Measurements from ENCODE around the gene TGIF2. TPM values are rescaled to one million over a fixed set of nuclear protein-coding genes. Genes with fewer than 3 reads are reported as not detected.

TGIF2 gene
- total and polyA plus RNA-seq, 2 of the 8 experiments (the other 6 are each of a cell fraction or from before 2014, with no cell fraction given), result 49.7 to 76.7 TPM

DNA sequence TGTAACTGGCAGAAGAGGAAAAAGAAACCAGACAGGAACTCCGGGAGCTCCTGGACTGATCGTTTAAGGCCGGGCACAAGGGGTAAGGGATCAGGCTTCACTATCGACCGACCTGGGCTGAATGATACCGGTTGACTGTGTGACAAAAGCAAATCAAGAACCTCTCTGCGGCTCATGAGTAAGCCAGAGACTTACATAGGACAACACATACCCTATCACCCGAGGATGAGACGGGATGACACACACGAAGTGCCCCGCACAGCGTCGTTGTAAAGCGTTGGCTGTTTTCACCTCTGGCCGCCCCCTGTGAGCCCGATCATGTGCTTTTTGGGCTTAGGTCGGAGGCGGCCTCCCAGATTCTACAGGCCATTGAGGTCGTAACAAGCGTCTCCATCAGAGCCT lies 695 bp upstream of the TGIF2 start:
- WGBS, 2 experiments (ENCODE audit: extremely low coverage in 1 of 2, insufficient coverage in 1 of 2, insufficient read length in 1 of 2, insufficient replicate concordance in 2 of 2, low coverage in 1 of 2, low lambda C conversion rate in 2 of 2, missing lambda C conversion rate in 1 of 2), result 7% methylated on average over 20 of the region's 20 CpGs; no CpG with 5 or more reads in 1 of the 2 experiments
- peak overlapping the region; percentile 10; the same call in 1 of the 2 replicates for H2BK20ac ChIP-seq (ENCODE audit: low read length)
- no peak overlapping the region; the same call in 1 of the 2 replicates for H2AFZ ChIP-seq (ENCODE audit: low read length)
- H2BK12ac ChIP-seq (ENCODE audit: low read depth, low read length), result peak overlapping the region; percentile 89
- H3K9ac ChIP-seq (replicated peaks in 1 of 4; ENCODE audit: extremely low read depth in 1 of 4, low read depth in 3 of 4, low read length in 3 of 4), result peak overlapping the region in 3 of 4 experiments; percentile 73 to 83 (median 78); a peak in 6 of 7 replicates
- H4K5ac ChIP-seq (ENCODE audit: insufficient read length, low read depth, low read length), result peak overlapping the region; percentile 55
- H4K20me1 ChIP-seq (replicated peaks in 1 of 2; ENCODE audit: control insufficient read depth in 1 of 2, insufficient read depth in 2 of 2, low read length in 2 of 2), result peaks cover 0 to 4% of the 10 kb centered on the region in 2 experiments
- peak overlapping the region; percentile 98 to 99 for H3K4me2 ChIP-seq (ENCODE audit: insufficient read depth in 1 of 2, low read depth in 2 of 2, low read length in 2 of 2)
- peak overlapping the region; percentile 54 for H3K4ac ChIP-seq (replicated peaks; ENCODE audit: insufficient read length, low read depth, low read length)
- no peaks in the 10 kb centered on the region for H3K27me3 ChIP-seq (replicated peaks in 1 of 4; ENCODE audit: control insufficient read depth in 3 of 4, extremely low read depth in 1 of 4, insufficient read depth in 3 of 4, low read length in 3 of 4)
- FAIRE-seq (no peak), DNase-seq (ENCODE audit: low read depth in 1 of 2, low spot score in 2 of 2) (no peak)
- H3K79me2 ChIP-seq (ENCODE audit: control insufficient read depth in 1 of 2, insufficient read depth in 2 of 2, low read length in 2 of 2), result peaks cover 16 to 49% of the 10 kb centered on the region in 2 experiments
- H3K27ac ChIP-seq (ENCODE audit: low read depth, low read length), result peak overlapping the region; percentile 85
- no peak overlapping the region for H3K14ac ChIP-seq (ENCODE audit: insufficient read length)
- H3K23me2 ChIP-seq (ENCODE audit: low read depth, low read length), result peaks cover 17% of the 10 kb centered on the region
- H3K23ac ChIP-seq (ENCODE audit: insufficient read length), result no peak overlapping the region
- peak overlapping the region; percentile 95 for H3K56ac ChIP-seq (replicated peaks; ENCODE audit: insufficient read length, low read depth, low read length)
- H3K18ac ChIP-seq (ENCODE audit: extremely low read depth, low read length), result peak overlapping the region; percentile 100
- H3K79me1 ChIP-seq (ENCODE audit: low read depth, low read length), result peaks cover 2% of the 10 kb centered on the region
- ChIA-PET CTCF (ENCODE audit: partially characterized antibody) (interaction anchor here (1.7 to 18.0 kb wide), 3 partner anchors 13 to 33 kb away, joined by 6 to 202 read pairs (median 42); partner anchors contain the start of gene RAB5IF), POLR2A (ENCODE audit: partially characterized antibody) (interaction anchor here (0.6 to 17.6 kb wide), 9 partner anchors 12 to 771 kb away, joined by 3 to 388 read pairs (median 5); partner anchors contain the start of gene RAB5IF)
- H3K36me3 ChIP-seq (ENCODE audit: control insufficient read depth in 2 of 4, insufficient read depth in 4 of 4, low read length in 3 of 4), result no peaks in the 10 kb centered on the region; a peak in 1 of 8 replicates
- TF ChIP-seq RXRA (IDR thresholded peaks at IDR 0.05; ENCODE audit: insufficient read depth, low read depth, low read length), result no peak
- peak in 1 of 2 experiments; percentile 61; a peak in 2 of 3 replicates for TF ChIP-seq POLR2A (IDR thresholded peaks at IDR 0.05; ENCODE audit: control extremely low read depth in 1 of 2, low read depth in 2 of 2, low read length in 2 of 2)
- H2BK15ac ChIP-seq (ENCODE audit: low read length), result peak overlapping the region; percentile 99; the same call in 1 of the 2 replicates
- peak overlapping the region; percentile 54 for H4K91ac ChIP-seq (replicated peaks; ENCODE audit: insufficient read length, low read length)
- H2AK5ac ChIP-seq (ENCODE audit: low read depth, low read length), result peak overlapping the region; percentile 86
- H2BK120ac ChIP-seq (replicated peaks; ENCODE audit: low read depth, low read length), result peak overlapping the region; percentile 98
- H3K4me1 ChIP-seq (replicated peaks in 1 of 4; ENCODE audit: control insufficient read depth in 3 of 4, insufficient read depth in 4 of 4, low read length in 3 of 4), result peaks cover 14 to 31% (median 18%) of the 10 kb centered on the region in 4 experiments
- peak overlapping the region; percentile 98; the same call in 1 of the 2 replicates for H4K8ac ChIP-seq (ENCODE audit: extremely low read depth, insufficient read depth, low read length)
- H2BK5ac ChIP-seq (ENCODE audit: low read depth, low read length), result peak overlapping the region; percentile 93
- H3K9me3 ChIP-seq (ENCODE audit: insufficient read depth in 2 of 2, low read depth in 1 of 2, low read length in 1 of 2), result no peaks in the 10 kb centered on the region
- H3K4me3 ChIP-seq (ENCODE audit: extremely low read depth in 1 of 4, insufficient read depth in 2 of 4, low read depth in 3 of 4, low read length in 4 of 4), result peak overlapping the region; percentile 42 to 98 (median 62)
